Breast epithelium (tissue), 3 donors: ENCODE data around the gene MED14.

ENCODE experiments used
- POLR2A ChIP-seq: fragments of 450-650 bp; IDR thresholded peaks from one replicate; pipeline ENCODE4 v1.6.1; 2016; ENCODE audit warnings: antibody characterized with exemption, mild to moderate bottlenecking, moderate library complexity
- TF ChIP-seq, protein P1 (sequence below), 3 donors: fragments of 450-650 bp; IDR thresholded peaks; one replicate each; pipeline ENCODE4 v1.5.1; 2016 to 2017; ENCODE audit warnings: antibody characterized with exemption in 3 of 3, mild to moderate bottlenecking in 3 of 3, moderate library complexity in 3 of 3

DNA sequence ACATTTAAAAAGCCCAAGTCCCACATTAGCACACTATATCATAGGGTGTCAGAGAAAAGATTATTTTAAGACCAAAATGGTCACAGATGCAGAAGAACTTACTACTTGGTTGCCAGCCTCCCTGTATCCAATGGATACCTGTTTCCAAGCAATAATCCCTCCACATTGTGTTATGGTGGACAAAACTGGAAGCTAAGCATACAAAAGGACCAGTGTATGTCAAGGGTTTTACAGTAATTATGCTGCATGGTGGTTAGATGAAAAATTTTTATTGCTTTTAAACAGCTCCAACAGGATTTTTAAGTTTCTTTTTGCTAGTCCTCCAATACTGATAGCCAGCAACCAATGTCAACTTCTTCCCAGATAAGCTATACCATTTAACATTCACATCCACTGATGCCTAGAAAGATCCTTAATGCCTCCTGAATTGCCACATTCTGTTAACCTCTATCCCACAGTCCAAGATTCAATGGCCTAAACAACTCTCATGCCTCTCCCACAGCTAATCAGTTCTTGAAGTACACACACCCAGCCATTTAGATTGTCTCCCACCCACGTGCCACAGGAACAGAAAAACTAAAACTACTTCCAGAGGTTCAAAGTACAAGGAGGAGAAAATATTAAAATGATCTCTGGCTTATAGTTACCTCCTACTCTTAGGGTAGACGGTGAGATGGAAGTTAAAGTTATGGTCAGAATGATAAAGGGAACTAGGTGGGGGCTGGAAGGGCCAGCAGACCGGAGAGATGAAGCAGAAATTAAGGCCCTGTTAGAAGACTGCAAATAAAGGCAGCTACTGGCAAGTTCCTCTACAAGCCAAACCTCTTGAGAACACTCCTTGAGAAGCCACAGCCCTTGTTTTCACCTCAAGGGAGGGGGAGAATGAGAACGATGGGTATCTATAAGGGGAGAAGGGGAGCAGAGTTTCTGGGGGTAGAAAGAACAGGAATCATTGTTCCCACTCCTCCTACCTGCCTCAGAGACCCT is 5.5 kb downstream of the MED14 start:
- TF ChIP-seq, protein P1, sequence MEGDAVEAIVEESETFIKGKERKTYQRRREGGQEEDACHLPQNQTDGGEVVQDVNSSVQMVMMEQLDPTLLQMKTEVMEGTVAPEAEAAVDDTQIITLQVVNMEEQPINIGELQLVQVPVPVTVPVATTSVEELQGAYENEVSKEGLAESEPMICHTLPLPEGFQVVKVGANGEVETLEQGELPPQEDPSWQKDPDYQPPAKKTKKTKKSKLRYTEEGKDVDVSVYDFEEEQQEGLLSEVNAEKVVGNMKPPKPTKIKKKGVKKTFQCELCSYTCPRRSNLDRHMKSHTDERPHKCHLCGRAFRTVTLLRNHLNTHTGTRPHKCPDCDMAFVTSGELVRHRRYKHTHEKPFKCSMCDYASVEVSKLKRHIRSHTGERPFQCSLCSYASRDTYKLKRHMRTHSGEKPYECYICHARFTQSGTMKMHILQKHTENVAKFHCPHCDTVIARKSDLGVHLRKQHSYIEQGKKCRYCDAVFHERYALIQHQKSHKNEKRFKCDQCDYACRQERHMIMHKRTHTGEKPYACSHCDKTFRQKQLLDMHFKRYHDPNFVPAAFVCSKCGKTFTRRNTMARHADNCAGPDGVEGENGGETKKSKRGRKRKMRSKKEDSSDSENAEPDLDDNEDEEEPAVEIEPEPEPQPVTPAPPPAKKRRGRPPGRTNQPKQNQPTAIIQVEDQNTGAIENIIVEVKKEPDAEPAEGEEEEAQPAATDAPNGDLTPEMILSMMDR (IDR thresholded peaks at IDR 0.05): no peak
- no peak for TF ChIP-seq POLR2A
